RWPE2 (cell line): ENCODE data around the gene CNOT8.

Experiments
- ATAC-seq: fragments of 200-7000 bp; cut with Tn5 transposase; 3 replicates; pipeline ENCODE4 v1.9.1; 2021; ENCODE audit warnings: low read depth
- DNase-seq: peaks from one replicate; pipeline ENCODE4 v3.0.0-alpha.2; 2020; ENCODE audit warnings: low spot score
- H3K27ac ChIP-seq: fragments of 450-650 bp; 2 replicates; pipeline ENCODE4 v1.5.1; 2017; ENCODE audit warnings: mild to moderate bottlenecking; ENCODE audit not compliant: poor library complexity, severe bottlenecking
- H3K27me3 ChIP-seq: fragments of 250-450 bp; sonication (Bioruptor Pico); 2 replicates; pipeline ENCODE4 v1.5.1; 2021; ENCODE audit warnings: mild to moderate bottlenecking, moderate library complexity; ENCODE audit not compliant: insufficient read depth, poor library complexity, severe bottlenecking
- H3K36me3 ChIP-seq: fragments of 250-450 bp; sonication (Bioruptor Pico); 2 replicates; pipeline ENCODE4 v1.5.1; 2020; ENCODE audit warnings: low read depth, mild to moderate bottlenecking, moderate library complexity
- H3K4me1 ChIP-seq: fragments of 250-450 bp; sonication (Bioruptor Pico); 2 replicates; pipeline ENCODE4 v1.5.1; 2021; ENCODE audit warnings: mild to moderate bottlenecking, moderate library complexity; ENCODE audit not compliant: insufficient read depth, poor library complexity, severe bottlenecking
- H3K4me3 ChIP-seq: fragments of 250-450 bp; sonication (Bioruptor Pico); 2 replicates; pipeline ENCODE4 v1.5.1; 2021; ENCODE audit warnings: mild to moderate bottlenecking, moderate library complexity; ENCODE audit not compliant: severe bottlenecking
- H3K9me3 ChIP-seq: fragments of 250-450 bp; sonication (Bioruptor Pico); 2 replicates; pipeline ENCODE4 v1.5.1; 2021; ENCODE audit warnings: mild to moderate bottlenecking, moderate library complexity; ENCODE audit not compliant: severe bottlenecking
- TF ChIP-seq, protein P1 (sequence below): fragments of 450-650 bp; IDR thresholded peaks from one replicate; pipeline ENCODE4 v1.5.1; 2017; ENCODE audit warnings: mild to moderate bottlenecking, moderate library complexity; ENCODE audit not compliant: poor library complexity, severe bottlenecking

CNOT8 gene

DNA sequence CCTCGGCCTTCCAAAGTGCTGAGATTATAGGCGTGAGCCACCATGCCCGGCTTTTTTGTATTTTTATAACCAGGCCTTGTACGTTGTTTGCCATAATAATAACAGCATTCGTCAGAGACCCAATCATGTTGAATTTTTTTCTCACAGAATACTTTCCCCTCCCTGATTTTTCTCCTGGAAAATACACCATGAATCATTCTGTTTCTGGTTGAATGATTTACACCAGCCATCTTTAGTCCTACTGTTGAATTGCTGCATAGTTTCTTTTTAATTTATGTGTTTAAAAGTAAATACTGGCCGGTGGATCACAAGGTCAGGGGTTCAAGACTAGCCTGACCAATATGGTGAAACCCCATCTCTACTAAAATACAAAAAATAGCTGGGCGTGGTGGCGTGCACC lies 3.5 kb downstream of the CNOT8 start:
- H3K4me3 ChIP-seq: no peak overlapping the region
- H3K4me1 ChIP-seq: peaks cover 12% of the 10 kb centered on the region
- TF ChIP-seq, protein P1, sequence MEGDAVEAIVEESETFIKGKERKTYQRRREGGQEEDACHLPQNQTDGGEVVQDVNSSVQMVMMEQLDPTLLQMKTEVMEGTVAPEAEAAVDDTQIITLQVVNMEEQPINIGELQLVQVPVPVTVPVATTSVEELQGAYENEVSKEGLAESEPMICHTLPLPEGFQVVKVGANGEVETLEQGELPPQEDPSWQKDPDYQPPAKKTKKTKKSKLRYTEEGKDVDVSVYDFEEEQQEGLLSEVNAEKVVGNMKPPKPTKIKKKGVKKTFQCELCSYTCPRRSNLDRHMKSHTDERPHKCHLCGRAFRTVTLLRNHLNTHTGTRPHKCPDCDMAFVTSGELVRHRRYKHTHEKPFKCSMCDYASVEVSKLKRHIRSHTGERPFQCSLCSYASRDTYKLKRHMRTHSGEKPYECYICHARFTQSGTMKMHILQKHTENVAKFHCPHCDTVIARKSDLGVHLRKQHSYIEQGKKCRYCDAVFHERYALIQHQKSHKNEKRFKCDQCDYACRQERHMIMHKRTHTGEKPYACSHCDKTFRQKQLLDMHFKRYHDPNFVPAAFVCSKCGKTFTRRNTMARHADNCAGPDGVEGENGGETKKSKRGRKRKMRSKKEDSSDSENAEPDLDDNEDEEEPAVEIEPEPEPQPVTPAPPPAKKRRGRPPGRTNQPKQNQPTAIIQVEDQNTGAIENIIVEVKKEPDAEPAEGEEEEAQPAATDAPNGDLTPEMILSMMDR: no peak
- no peaks in the 10 kb centered on the region for H3K27me3 ChIP-seq
- ATAC-seq: no peak
- no peak for DNase-seq
- peaks cover 61% of the 10 kb centered on the region for H3K36me3 ChIP-seq
- H3K9me3 ChIP-seq: no peaks in the 10 kb centered on the region
- no peak overlapping the region for H3K27ac ChIP-seq

DNA sequence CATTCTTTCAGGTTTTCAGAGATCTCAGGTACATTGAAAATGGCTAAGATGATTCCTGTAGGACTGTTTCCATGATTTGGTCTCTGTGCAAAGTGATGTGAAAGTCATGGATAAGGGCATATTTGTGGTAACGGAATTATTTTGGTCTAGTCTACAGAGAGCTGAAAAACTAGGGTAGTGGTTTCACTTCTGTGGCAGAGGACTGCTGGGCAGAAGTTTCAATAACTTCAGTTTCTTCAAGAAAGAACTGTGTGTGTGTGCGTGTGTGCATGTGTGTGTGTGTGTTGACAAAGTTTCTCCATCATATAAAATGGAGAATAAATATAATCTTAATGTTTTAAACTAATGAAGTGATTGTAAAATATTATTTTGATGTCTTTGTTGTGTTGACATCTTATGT lies 4.3 kb downstream of the CNOT8 start:
- Histone ChIP-seq H3K9me3 (no peaks in the 10 kb centered on the region), H3K4me1 (peaks cover 10% of the 10 kb centered on the region), H3K27me3 (no peaks in the 10 kb centered on the region), H3K4me3 (no peak overlapping the region), H3K27ac (no peak overlapping the region), H3K36me3 (peaks cover 69% of the 10 kb centered on the region)
- DNase-seq: no peak
- no peak for ATAC-seq
- TF ChIP-seq, protein P1: no peak

DNA sequence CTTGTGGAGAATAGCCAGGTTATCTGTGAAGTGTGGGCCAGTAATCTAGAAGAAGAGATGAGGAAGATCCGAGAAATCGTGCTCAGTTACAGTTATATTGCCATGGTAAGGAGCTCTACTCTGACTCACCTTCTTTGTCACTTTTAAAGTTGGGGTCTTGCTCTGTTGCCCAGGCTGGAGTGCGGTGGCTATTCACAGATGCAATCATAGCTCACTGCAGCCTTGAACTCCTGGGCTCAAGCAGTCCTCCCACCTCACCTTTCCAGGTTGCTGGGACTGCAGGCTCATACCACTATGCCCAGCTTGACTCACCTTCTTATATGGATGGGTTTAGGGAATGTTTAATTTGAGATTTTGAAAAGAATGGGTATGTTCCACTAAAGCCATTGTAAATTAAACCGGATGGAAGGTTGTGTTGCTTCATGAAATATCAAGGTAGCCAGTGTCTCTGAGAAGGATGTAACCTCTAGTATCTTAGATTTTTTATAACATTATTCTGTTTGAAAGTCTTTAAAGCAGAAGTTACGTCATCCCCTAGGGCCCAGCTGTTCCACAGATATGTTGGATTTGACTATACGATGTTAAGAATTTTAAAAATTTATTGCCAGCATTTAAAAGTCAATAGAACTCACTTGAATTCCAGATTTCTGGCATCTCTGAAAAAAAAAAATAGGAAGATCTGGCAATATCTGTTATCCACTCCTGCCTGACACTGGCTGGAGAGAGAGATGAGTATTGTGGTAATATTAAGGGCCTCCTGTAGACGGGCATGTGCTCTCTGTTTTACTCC lies 5.1 kb downstream of the CNOT8 start:
- ATAC-seq (no peak), DNase-seq (no peak)
- no peaks in the 10 kb centered on the region for H3K27me3 ChIP-seq
- TF ChIP-seq, protein P1: no peak
- H3K36me3 ChIP-seq: peaks cover 74% of the 10 kb centered on the region
- H3K4me1 ChIP-seq: peaks cover 10% of the 10 kb centered on the region
- no peak overlapping the region for H3K27ac ChIP-seq
- no peak overlapping the region for H3K4me3 ChIP-seq
- no peaks in the 10 kb centered on the region for H3K9me3 ChIP-seq

DNA sequence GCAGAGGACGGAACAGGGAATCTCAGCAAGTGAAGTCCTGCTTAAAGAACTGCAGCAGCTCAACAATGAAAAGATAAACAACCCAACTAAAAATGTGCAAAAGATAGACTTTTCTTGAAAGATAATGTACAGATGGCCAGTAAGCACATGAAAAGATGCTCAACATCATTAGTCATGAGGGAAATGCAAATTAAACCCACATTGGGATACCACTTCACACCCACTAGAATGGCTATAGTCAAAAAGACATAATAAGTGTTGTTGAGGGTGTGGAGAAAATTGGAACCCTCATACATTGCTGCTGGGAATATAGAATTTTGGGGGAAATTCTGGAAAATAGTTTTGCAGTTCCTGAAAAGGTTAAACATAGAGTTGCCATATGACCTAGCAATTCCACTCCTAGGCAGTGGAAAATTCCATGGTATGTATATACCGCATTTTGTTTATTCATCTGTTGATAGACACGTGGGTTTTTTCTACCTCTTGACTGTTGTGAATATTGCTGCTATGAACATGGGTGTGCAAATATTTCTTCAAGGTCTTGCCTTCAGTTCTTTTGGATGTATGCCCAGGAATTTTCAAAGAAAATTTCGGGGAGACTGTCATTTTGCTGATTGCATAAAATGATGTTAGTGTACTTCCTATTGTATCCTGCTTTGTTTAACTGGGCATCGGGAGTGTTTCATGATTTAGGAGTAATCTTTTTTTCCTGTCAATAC lies 7.2 kb downstream of the CNOT8 start:
- Histone ChIP-seq H3K27ac (no peak overlapping the region), H3K9me3 (no peaks in the 10 kb centered on the region), H3K27me3 (no peaks in the 10 kb centered on the region), H3K4me1 (peaks cover 6% of the 10 kb centered on the region), H3K36me3 (peaks cover 83% of the 10 kb centered on the region), H3K4me3 (no peak overlapping the region)
- TF ChIP-seq, protein P1: no peak
- ATAC-seq (no peak), DNase-seq (no peak)

DNA sequence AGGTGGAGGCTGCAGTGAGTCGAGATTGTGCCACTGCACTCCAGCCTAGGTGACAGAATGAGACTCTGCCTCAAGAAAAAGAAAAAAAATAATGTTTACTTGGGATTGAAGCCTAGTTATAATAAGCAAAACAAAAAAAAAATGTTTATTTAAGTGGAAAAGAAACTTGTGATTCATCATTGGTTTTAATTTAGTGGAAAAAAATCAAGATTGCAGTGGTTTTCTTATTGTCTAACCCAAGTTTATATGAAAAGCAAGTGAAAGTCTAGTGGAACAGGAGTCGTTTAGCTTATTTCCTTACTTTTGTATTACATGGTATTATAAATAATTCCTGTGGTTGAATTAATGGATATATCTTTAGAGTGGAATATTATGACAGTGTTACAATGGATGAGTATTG lies 8.4 kb downstream of the CNOT8 start:
- H3K36me3 ChIP-seq: peaks cover 83% of the 10 kb centered on the region
- TF ChIP-seq, protein P1: no peak
- H3K27me3 ChIP-seq: no peaks in the 10 kb centered on the region
- H3K4me3 ChIP-seq: no peak overlapping the region
- H3K4me1 ChIP-seq: no peaks in the 10 kb centered on the region
- H3K27ac ChIP-seq: no peak overlapping the region
- H3K9me3 ChIP-seq: no peaks in the 10 kb centered on the region
- DNase-seq: no peak
- ATAC-seq: no peak
